GM23248 (cell line): ENCODE results near the gene FGF14. TPM values are rescaled to one million over a fixed set of nuclear protein-coding genes. Genes with fewer than 3 reads are reported as not detected.
A peak's percentile ranks its signal among the peaks of the same experiment; 100 is the strongest.

Source experiments
- DNase-seq: peaks from one replicate; pipeline ENCODE4 v3.0.0-alpha.2; 2015
- H2AFZ ChIP-seq: fragments of 200-600 bp; sonication (generic); 2 replicates; pipeline ENCODE4 v1.6.1; 2016; ENCODE audit warnings: antibody characterized with exemption
- H3F3A ChIP-seq: fragments of 200-600 bp; sonication (generic); 2 replicates; pipeline ENCODE4 v1.6.1; 2016; ENCODE audit warnings: mild to moderate bottlenecking, antibody characterized with exemption, mixed run types; ENCODE audit not compliant: insufficient read depth
- H3K27ac ChIP-seq: fragments of 200-600 bp; sonication (generic); 2 replicates; pipeline ENCODE4 v1.5.1; 2016; ENCODE audit warnings: mild to moderate bottlenecking
- H3K27me3 ChIP-seq: fragments of 200-600 bp; sonication (generic); replicated peaks from 2 replicates; pipeline ENCODE4 v1.6.1; 2016; ENCODE audit warnings: mild to moderate bottlenecking; ENCODE audit not compliant: insufficient read depth
- H3K36me3 ChIP-seq: fragments of 200-600 bp; sonication (generic); 2 replicates; pipeline ENCODE4 v1.6.1; 2016; ENCODE audit warnings: low read depth, mild to moderate bottlenecking
- H3K4me1 ChIP-seq: fragments of 200-600 bp; sonication (generic); 2 replicates; pipeline ENCODE4 v1.6.1; 2016; ENCODE audit warnings: mild to moderate bottlenecking; ENCODE audit not compliant: insufficient read depth
- H3K4me2 ChIP-seq: fragments of 200-600 bp; sonication (generic); one replicate; pipeline ENCODE4 v1.6.1; 2016; ENCODE audit warnings: mild to moderate bottlenecking; ENCODE audit not compliant: unreplicated experiment
- H3K4me3 ChIP-seq: fragments of 200-600 bp; sonication (generic); 2 replicates; pipeline ENCODE4 v1.5.1; 2016; ENCODE audit warnings: mild to moderate bottlenecking
- H3K79me2 ChIP-seq: fragments of 200-600 bp; sonication (generic); 2 replicates; pipeline ENCODE4 v1.6.1; 2016; ENCODE audit warnings: mild to moderate bottlenecking; ENCODE audit not compliant: insufficient read depth
- H3K9ac ChIP-seq: fragments of 200-600 bp; sonication (generic); 2 replicates; pipeline ENCODE4 v1.6.1; 2016; ENCODE audit warnings: mild to moderate bottlenecking
- H3K9me2 ChIP-seq: fragments of 200-600 bp; sonication (generic); 2 replicates; pipeline ENCODE4 v1.6.1; 2016; ENCODE audit warnings: mixed run types, mild to moderate bottlenecking, moderate library complexity; ENCODE audit not compliant: insufficient read depth
- H3K9me3 ChIP-seq: fragments of 200-600 bp; sonication (generic); one replicate; pipeline ENCODE4 v1.6.1; 2017; ENCODE audit warnings: low read depth
- H4K20me1 ChIP-seq: fragments of 200-600 bp; sonication (generic); 2 replicates; pipeline ENCODE4 v1.6.0; 2016; ENCODE audit not compliant: insufficient read depth
- EZH2 ChIP-seq: fragments of 200-600 bp; sonication (generic); IDR thresholded peaks from 2 replicates; pipeline ENCODE4 v1.6.1; 2018; ENCODE audit warnings: antibody characterized with exemption, mild to moderate bottlenecking; ENCODE audit not compliant: insufficient read depth, poor library complexity, severe bottlenecking
- EZH2phosphoT487 ChIP-seq: fragments of 200-600 bp; sonication (generic); IDR thresholded peaks from 2 replicates; pipeline ENCODE4 v1.6.1; 2018; ENCODE audit warnings: antibody characterized with exemption, moderate library complexity, mild to moderate bottlenecking, low read depth; ENCODE audit not compliant: insufficient read depth
- WGBS, 2 experiments: methylation state at CpG; one replicate each; pipeline ENCODE4 v1.1.6; 2015 to 2017; ENCODE audit warnings: low lambda C conversion rate in 2 of 2, low coverage in 1 of 2; ENCODE audit errors: missing lambda C conversion rate in 2 of 2; 5-methylcytosine and 5-hydroxymethylcytosine counted together
- in situ Hi-C: fragments of 300-500 bp; cut with MboI; formaldehyde crosslinking; loops from 2 replicates; pipeline ENCODE4 v1.15.0; 2020
- polyA plus RNA-seq: library from polyadenylated mRNA; unstranded; fragments of >200 nt; fragmentation: Nextera tagmentation; extraction: Ambion mirVana; gene quantifications from 2 replicates; pipeline ENCODE4 v1.2.1, GENCODE V29; 2016
- total RNA-seq: library from RNA; depleted of rRNA; stranded (reverse); fragments of >200 nt; shearing (Covaris generic); gene quantifications from 2 replicates; pipeline ENCODE4 v1.2.3, GENCODE V29; 2014

FGF14 gene
- total and polyA plus RNA-seq, 2 experiments from 2014 or later: 1.9 TPM; not detected in 1

DNA sequence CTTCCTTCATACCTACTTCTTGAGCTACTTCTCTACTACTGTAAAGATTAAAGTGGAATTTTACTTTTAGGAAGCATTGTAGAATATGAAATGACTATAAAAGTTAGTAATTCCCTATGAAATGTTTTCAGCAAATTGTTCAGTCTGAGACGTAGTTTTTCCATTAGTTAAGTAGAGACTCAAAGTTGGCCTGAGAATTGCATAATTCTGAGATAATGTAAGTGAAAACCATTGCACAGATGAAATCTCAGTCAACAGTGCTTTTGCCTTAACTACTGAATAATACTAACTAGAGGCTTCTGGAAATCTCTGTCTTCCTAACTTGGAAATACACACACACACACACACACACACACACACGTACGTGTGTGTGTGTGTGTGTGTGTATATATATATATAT lies 125.9 kb downstream of the FGF14 start:
- in situ Hi-C loops: no loop called here
- WGBS, 2 experiments: 9 to 20% methylated on average over 1 to 3 of the region's 3 CpGs
- H3K4me2 ChIP-seq: no peak overlapping the region
- H3K9me3 ChIP-seq: no peaks in the 10 kb centered on the region
- H3K4me3 ChIP-seq: no peak overlapping the region
- H3K9ac ChIP-seq: no peak overlapping the region
- no peaks in the 10 kb centered on the region for H3K4me1 ChIP-seq
- no peak overlapping the region for H2AFZ ChIP-seq
- H4K20me1 ChIP-seq: no peaks in the 10 kb centered on the region
- H3K79me2 ChIP-seq: no peaks in the 10 kb centered on the region
- no peak overlapping the region for H3K27ac ChIP-seq
- peak; percentile 39 for DNase-seq
- TF ChIP-seq EZH2 (no peak), EZH2phosphoT487 (no peak)
- H3K9me2 ChIP-seq: no peaks in the 10 kb centered on the region
- H3K27me3 ChIP-seq: no peaks in the 10 kb centered on the region
- no peaks in the 10 kb centered on the region for H3K36me3 ChIP-seq
- H3F3A ChIP-seq: no peaks in the 10 kb centered on the region

DNA sequence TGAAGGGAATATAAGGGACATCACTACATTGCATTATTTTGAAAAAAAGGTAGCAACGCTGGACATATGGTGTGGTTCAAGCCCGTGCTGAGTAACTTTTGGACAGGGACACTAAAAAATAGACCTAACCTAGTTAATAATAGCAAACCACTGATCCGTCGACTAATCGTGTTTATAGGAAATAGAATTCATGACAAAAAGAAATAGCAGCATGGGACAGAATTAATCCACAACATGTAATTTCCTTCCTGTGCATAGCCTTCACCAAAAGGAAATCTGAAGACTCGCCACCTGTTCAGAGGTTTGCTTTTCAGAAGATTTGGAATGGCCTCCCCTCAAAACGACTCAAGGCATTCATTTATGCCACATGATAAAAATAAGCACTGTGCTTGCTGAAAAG lies 128.7 kb downstream of the FGF14 start:
- H2AFZ ChIP-seq: no peak overlapping the region
- no peak overlapping the region for H3K4me2 ChIP-seq
- no peaks in the 10 kb centered on the region for H4K20me1 ChIP-seq
- no peak overlapping the region for H3K9ac ChIP-seq
- no peaks in the 10 kb centered on the region for H3K36me3 ChIP-seq
- no peak overlapping the region for H3K4me3 ChIP-seq
- H3F3A ChIP-seq: no peaks in the 10 kb centered on the region
- H3K9me3 ChIP-seq: no peaks in the 10 kb centered on the region
- no peaks in the 10 kb centered on the region for H3K79me2 ChIP-seq
- no peak for DNase-seq
- WGBS, 2 experiments: 73 to 78% methylated on average over 7 of the region's 7 CpGs
- no peaks in the 10 kb centered on the region for H3K9me2 ChIP-seq
- in situ Hi-C loops: no loop called here
- no peak overlapping the region for H3K27ac ChIP-seq
- no peaks in the 10 kb centered on the region for H3K27me3 ChIP-seq
- no peak for TF ChIP-seq EZH2
- no peak for TF ChIP-seq EZH2phosphoT487
- H3K4me1 ChIP-seq: no peaks in the 10 kb centered on the region

DNA sequence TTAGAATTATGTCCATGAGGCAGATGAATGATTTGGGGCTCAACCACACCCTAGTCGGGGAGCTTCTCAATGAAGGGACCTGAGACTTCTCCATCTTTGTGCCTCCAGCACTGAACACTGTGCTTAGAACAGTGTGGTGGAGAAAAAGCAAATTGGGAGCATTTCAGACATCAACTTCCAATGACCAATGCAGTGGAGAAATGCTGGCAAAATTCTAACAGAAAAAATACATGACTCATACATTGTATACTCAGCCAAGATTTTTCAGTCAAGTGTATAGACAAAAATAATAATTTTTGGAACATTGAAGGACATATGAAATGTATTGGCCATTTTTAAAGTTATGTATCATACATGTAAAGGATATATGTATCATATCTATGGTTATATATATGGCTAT lies 134.7 kb downstream of the FGF14 start:
- peak; percentile 23 for DNase-seq
- Histone ChIP-seq H3K36me3 (no peaks in the 10 kb centered on the region), H3K4me2 (no peak overlapping the region), H3K79me2 (no peaks in the 10 kb centered on the region), H3K27ac (no peak overlapping the region), H3K4me1 (no peaks in the 10 kb centered on the region), H3K27me3 (no peaks in the 10 kb centered on the region), H2AFZ (no peak overlapping the region), H4K20me1 (no peaks in the 10 kb centered on the region), H3K9me3 (no peaks in the 10 kb centered on the region), H3K4me3 (no peak overlapping the region), H3K9me2 (no peaks in the 10 kb centered on the region), H3K9ac (no peak overlapping the region), H3F3A (no peaks in the 10 kb centered on the region)
- TF ChIP-seq EZH2: no peak
- TF ChIP-seq EZH2phosphoT487: no peak
- in situ Hi-C loops: no loop called here
- 40 to 44% methylated on average over 1 of the region's 1 CpG for WGBS, 2 experiments

DNA sequence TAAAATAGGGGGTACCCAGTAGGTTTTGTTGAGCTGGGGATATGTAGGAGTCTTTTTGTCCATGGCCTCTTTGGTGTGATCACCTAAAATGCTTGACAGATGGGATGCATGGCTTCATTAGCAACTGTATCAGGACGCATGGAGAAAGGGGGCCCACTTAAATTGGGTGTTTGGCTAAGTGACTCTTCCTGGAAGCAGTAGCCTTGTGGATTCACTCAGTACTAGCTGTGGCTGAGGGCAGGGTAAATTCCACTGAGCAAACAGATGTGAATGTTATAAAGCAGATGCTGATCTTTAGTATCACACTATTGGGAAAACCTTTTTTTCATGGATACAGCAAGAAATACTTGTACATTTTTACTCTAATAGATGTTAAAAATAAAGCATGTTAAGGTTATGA lies 140.0 kb downstream of the FGF14 start:
- H3K79me2 ChIP-seq: no peaks in the 10 kb centered on the region
- no peaks in the 10 kb centered on the region for H3K9me2 ChIP-seq
- H3K27me3 ChIP-seq: 0 out of 2 replicates have a peak, but pooled peaks cover 5% of the 10 kb centered on the region
- H4K20me1 ChIP-seq: no peaks in the 10 kb centered on the region
- no peak for DNase-seq
- H3K4me1 ChIP-seq: no peaks in the 10 kb centered on the region
- in situ Hi-C loops: no loop called here
- H2AFZ ChIP-seq: no peak overlapping the region
- H3K27ac ChIP-seq: no peak overlapping the region
- H3K4me3 ChIP-seq: no peak overlapping the region
- H3K9ac ChIP-seq: no peak overlapping the region
- H3K9me3 ChIP-seq: no peaks in the 10 kb centered on the region
- WGBS, 2 experiments: 44 to 60% methylated on average over 1 of the region's 1 CpG
- H3F3A ChIP-seq: no peaks in the 10 kb centered on the region
- no peak overlapping the region for H3K4me2 ChIP-seq
- TF ChIP-seq EZH2phosphoT487 (no peak), EZH2 (no peak)
- H3K36me3 ChIP-seq: no peaks in the 10 kb centered on the region

DNA sequence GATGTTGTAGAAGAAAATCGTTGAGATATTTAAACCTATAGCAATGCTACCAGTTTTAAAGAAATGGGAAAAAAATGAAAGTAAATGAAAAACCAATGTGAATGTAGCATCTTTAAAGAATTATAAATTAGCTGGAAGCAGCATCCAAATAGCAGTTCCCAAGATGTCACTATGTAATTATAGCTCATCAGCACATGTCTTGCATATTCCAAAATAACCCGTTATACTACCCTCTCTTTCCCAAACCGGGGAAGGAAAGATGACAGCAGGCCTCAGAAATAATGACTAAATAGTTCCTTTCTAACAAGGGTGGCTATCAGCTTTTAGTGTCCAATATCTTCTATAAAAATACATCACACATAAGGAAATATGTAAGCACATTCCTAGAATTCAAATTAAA lies 140.5 kb downstream of the FGF14 start:
- Histone ChIP-seq H3K4me2 (no peak overlapping the region), H2AFZ (no peak overlapping the region), H3K4me3 (no peak overlapping the region), H3F3A (no peaks in the 10 kb centered on the region), H3K27me3 (0 out of 2 replicates have a peak, but pooled peaks cover 5% of the 10 kb centered on the region), H3K9me2 (no peaks in the 10 kb centered on the region), H3K36me3 (no peaks in the 10 kb centered on the region), H3K4me1 (no peaks in the 10 kb centered on the region), H3K79me2 (no peaks in the 10 kb centered on the region), H4K20me1 (no peaks in the 10 kb centered on the region), H3K9me3 (no peaks in the 10 kb centered on the region), H3K9ac (no peak overlapping the region), H3K27ac (no peak overlapping the region)
- no peak for TF ChIP-seq EZH2
- TF ChIP-seq EZH2phosphoT487: no peak
- WGBS, 2 experiments: 5% methylated on average over 3 of the region's 3 CpGs
- DNase-seq: no peak
- in situ Hi-C loops: no loop called here
